ENCODE measurements around the gene FAM50B.

FAM50B gene

GRCh38 chr6:3893487-3893886 lies 44.3 kb downstream of the FAM50B start:
- no peak for DNase-seq (ENCODE audit: low read depth in 2 of 2, low spot score in 1 of 2)

DNA sequence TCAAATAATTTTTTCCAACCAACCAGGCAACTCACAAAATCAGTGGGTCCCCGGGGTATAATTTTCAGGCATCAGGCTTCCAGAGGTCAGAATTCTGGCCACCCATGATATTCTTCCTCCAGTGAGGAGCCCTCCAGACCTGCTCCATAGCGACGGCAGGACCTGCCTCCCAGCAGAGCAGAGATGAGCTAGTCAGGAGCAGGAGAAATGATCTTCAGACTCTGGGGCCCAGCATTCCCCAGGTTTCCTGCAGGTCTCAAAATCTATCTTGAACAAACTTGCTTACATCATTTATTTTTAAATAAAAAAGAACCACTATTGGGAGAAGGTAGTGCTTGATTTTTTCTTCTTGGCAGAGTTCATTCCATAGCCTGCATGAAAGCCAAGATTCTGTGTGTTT lies 44.7 kb downstream of the FAM50B start:
- DNase-seq (ENCODE audit: low read depth in 2 of 2, low spot score in 1 of 2) = no peak

DNA sequence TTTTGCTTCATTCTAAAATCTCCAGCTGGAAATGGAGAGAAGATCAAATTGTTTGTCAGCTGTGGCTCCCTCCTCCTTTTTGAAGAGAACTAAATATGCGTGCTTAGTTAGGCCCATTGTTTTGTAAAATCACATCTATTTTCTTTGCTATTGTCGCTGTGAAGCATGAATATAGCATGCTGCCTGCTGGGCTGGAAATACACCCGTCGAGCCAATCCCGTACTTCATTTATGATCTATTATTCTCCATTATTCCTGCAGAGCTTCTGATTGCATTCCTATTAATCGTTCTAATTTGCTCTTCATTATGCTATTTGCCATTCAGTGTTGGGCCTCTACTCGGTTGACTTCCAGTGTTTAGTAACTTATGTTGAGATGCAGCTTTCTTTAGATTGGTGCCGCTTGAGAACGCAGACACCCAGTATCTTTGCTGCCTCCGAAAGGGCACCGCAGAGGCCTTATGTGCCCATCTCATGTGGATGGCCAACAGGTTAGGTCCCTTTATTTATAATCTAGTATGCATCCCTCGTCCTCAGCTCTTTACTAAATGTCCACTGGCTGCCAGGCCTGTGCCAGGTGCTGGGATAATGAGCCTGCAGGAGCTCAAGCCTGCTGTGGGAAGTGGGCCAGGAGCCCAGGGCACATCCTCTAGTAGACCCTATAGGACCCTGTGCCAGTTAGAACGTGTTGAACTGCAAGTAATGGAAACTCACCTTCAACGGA lies 45.6 kb downstream of the FAM50B start:
- DNase-seq (ENCODE audit: low read depth in 2 of 2, low spot score in 1 of 2) = no peak

DNA sequence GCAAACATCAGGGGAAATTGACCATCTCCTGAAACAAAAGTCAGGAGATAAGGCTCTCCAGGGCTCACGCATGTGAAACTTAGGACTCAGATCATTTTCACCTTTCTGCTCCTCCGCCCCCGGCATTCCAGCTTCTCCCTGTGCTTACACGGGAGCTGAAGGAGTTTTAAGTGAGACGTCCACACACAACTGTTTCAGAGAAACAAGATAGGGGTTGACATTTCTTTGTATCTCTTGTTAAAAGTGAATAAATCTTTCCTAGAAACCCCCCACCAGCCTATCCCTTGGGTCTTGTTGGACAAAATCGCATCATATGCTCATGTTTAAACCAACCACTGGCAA lies 46.1 kb downstream of the FAM50B start:
- DNase-seq (ENCODE audit: low read depth in 2 of 2, low spot score in 1 of 2) = no peak

GRCh38 chr6:3895805-3896204 lies 46.6 kb downstream of the FAM50B start:
- DNase-seq (ENCODE audit: low read depth in 2 of 2, low spot score in 1 of 2) = no peak

GRCh38 chr6:3898265-3898994 lies 49.3 kb downstream of the FAM50B start:
- no peak for DNase-seq (ENCODE audit: low read depth in 2 of 2, low spot score in 1 of 2)

DNA sequence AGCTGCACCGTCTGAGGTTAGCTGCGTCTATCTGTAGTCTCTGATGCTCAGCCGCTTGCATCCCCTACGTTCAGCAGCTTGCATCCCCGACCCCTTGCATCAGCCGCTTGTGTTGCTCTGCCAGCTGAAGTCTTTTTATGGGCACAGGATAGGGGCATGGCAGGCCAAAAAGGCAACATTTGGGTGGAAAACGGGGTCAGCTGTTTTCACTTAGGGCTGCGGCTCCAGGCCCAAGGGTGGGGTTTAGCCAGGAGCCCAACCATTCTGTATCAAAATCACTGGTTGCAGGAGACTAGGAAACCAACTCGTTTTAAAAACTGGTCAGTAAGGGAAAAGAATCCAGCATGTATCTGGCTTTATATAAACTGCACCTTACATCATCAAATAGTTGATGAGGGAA lies 49.9 kb downstream of the FAM50B start:
- DNase-seq (ENCODE audit: low read depth in 2 of 2, low spot score in 1 of 2) = no peak

- no peak for DNase-seq (ENCODE audit: low read depth in 2 of 2, low spot score in 1 of 2)
Observed at GRCh38 chr6:3899970-3900439, 50.8 kb downstream of the FAM50B start.
